Esophagus squamous epithelium (tissue), 4 donors: ENCODE data around the gene ACOT11.

Experiments used
- POLR2A ChIP-seq, 4 donors: fragments of 450-650 bp; IDR thresholded peaks; one replicate each; pipeline ENCODE4 v1.6.1; 2017; ENCODE audit warnings: antibody characterized with exemption in 4 of 4, mild to moderate bottlenecking in 4 of 4, moderate library complexity in 3 of 4
- TF ChIP-seq, protein P1 (sequence below), 6 experiments: fragments of 450-650 bp in 4 of 6; fragments of 200-600 bp in 2 of 6; sonication (generic) in 2 of 6; IDR thresholded peaks; one replicate each; pipeline ENCODE4 v1.5.1; 2016 to 2019; ENCODE audit warnings: antibody characterized with exemption in 6 of 6, mild to moderate bottlenecking in 4 of 6, moderate library complexity in 4 of 6

DNA sequence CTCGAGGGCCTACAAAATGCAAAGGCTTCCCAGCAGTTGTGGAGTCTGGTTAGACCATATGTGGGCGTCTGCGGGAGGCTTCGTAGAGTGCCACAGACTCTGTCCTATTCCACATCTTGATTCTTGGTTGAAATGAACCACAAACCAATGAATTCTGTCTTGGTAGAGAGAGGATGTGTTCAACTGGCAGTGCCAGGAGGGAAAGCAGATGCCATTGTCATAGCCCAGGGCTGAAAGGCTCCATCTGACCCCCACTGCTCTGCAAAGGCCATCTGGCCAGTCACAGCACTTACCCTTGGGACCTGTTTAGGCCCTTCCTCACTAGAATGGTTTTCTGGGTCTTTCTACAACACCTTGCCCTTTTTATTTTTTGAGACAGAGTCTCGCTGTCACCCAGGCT lies 22.1 kb downstream of the ACOT11 start:
- TF ChIP-seq, protein P1, sequence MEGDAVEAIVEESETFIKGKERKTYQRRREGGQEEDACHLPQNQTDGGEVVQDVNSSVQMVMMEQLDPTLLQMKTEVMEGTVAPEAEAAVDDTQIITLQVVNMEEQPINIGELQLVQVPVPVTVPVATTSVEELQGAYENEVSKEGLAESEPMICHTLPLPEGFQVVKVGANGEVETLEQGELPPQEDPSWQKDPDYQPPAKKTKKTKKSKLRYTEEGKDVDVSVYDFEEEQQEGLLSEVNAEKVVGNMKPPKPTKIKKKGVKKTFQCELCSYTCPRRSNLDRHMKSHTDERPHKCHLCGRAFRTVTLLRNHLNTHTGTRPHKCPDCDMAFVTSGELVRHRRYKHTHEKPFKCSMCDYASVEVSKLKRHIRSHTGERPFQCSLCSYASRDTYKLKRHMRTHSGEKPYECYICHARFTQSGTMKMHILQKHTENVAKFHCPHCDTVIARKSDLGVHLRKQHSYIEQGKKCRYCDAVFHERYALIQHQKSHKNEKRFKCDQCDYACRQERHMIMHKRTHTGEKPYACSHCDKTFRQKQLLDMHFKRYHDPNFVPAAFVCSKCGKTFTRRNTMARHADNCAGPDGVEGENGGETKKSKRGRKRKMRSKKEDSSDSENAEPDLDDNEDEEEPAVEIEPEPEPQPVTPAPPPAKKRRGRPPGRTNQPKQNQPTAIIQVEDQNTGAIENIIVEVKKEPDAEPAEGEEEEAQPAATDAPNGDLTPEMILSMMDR (IDR thresholded peaks at IDR 0.05): no peak
- TF ChIP-seq POLR2A (IDR thresholded peaks at IDR 0.05): no peak
